Gastrocnemius medialis (tissue), 4 donors: ENCODE results near the gene SEC16A.

Experiments used
- CTCF ChIP-seq, 5 experiments: fragments of 450-650 bp in 3 of 5; fragments of 200-600 bp in 2 of 5; sonication (generic) in 2 of 5; IDR thresholded peaks in 4 of 5; conservative IDR thresholded peaks in 1 of 5; 1 replicate in 4 of 5; 2 replicates in 1 of 5; pipeline ENCODE4 v1.5.1; 2016 to 2019; ENCODE audit warnings: antibody characterized with exemption in 5 of 5, mild to moderate bottlenecking in 3 of 5, moderate library complexity in 3 of 5
- POLR2A ChIP-seq, 2 donors: fragments of 450-650 bp; IDR thresholded peaks; one replicate each; pipeline ENCODE4 v1.6.1; 2017; ENCODE audit warnings: antibody characterized with exemption in 2 of 2, mild to moderate bottlenecking in 2 of 2, moderate library complexity in 2 of 2

- TF ChIP-seq CTCF (IDR thresholded peaks at IDR 0.05 in 4 of 5, conservative IDR thresholded peaks at IDR 0.05 in 1 of 5) (no peak), POLR2A (IDR thresholded peaks at IDR 0.05) (no peak)
Observed at GRCh38 chr9:136459425-136459824, 23.4 kb downstream of the SEC16A start.
